Spleen (tissue), 7 donors: ENCODE results near the gene C10orf71.

Experiments
- CTCF ChIP-seq, 11 experiments: fragments of 200-600 bp in 7 of 11; fragments of 450-650 bp in 4 of 11; sonication (generic) in 4 of 11; IDR thresholded peaks in 8 of 11; conservative IDR thresholded peaks in 3 of 11; 1 replicate in 7 of 11; 2 replicates in 4 of 11; pipeline versions ENCODE4 v1.4.0 to v1.8.0; 2016 to 2021; ENCODE audit warnings: antibody characterized with exemption in 11 of 11, inconsistent platforms in 4 of 11, mild to moderate bottlenecking in 1 of 11
- POLR2A ChIP-seq, 3 donors: fragments of 450-650 bp; IDR thresholded peaks; one replicate each; pipeline ENCODE4 v1.5.1; 2017; ENCODE audit warnings: antibody characterized with exemption in 3 of 3, mild to moderate bottlenecking in 1 of 3
- POLR2AphosphoS5 ChIP-seq, 3 donors: sonication (generic); formaldehyde crosslinking; IDR thresholded peaks; one replicate each; pipeline ENCODE4 v1.5.1; 2017; ENCODE audit warnings: antibody characterized with exemption in 3 of 3
- donor health status: DM: no; HTN: no; CAD: no; lungs with moderate emphysema.
- donor health status: DM: no; HTN: no; CAD: no.
- donor health status: DM: no; HTN: no; CAD: no.

- no peak for TF ChIP-seq POLR2A (IDR thresholded peaks at IDR 0.05)
- no peak for TF ChIP-seq CTCF (IDR thresholded peaks at IDR 0.05 in 8 of 11, conservative IDR thresholded peaks at IDR 0.05 in 3 of 11)
- no peak for TF ChIP-seq POLR2AphosphoS5 (IDR thresholded peaks at IDR 0.05)
Observed at GRCh38 chr10:49265885-49266284, 33.1 kb upstream of the C10orf71 start.
